ENCODE measurements around the gene CCDC85C. TPM values are rescaled to one million over a fixed set of nuclear protein-coding genes. Genes with fewer than 3 reads are reported as not detected.

CCDC85C gene
- total RNA-seq, 1 experiment from 2014 or later = 35.8 TPM

- ATAC-seq = peak; percentile 72
- Mint-ChIP-seq H3K27ac (no peak overlapping the region), H3K27me3 (ENCODE audit: low read depth) (no peaks in the 10 kb centered on the region), H3K4me3 (no peak overlapping the region), H3K9me3 (no peaks in the 10 kb centered on the region), H3K36me3 (no peaks in the 10 kb centered on the region), H3K4me1 (peaks cover 19% of the 10 kb centered on the region)
- no peak for TF ChIP-seq TP53 (CRISPR knock-in tag; IDR thresholded peaks at IDR 0.05)
- peak; percentile 98 for TF ChIP-seq CTCF (IDR thresholded peaks at IDR 0.05)
- POLR2A ChIA-PET = no interaction called here
- DNase-seq (ENCODE audit: low spot score) = peak; percentile 88
- CTCF ChIA-PET = interaction anchor here (0.6 to 0.7 kb wide), 8 partner anchors 75 to 199 kb away, joined by 3 to 5 read pairs (median 3); no protein-coding TSS in a partner anchor
Measured at GRCh38 chr14:99518441-99519346, 85.3 kb downstream of the CCDC85C start.

- ATAC-seq (no peak), DNase-seq (ENCODE audit: low spot score) (no peak)
- TF ChIP-seq CDX4 (CRISPR knock-in tag; IDR thresholded peaks at IDR 0.05; ENCODE audit: borderline replicate concordance) (no peak), CREM (CRISPR knock-in tag; IDR thresholded peaks at IDR 0.05) (no peak), ZNF138 (CRISPR knock-in tag; conservative IDR thresholded peaks at IDR 0.05) (no peak), NFE2L1 (CRISPR knock-in tag; IDR thresholded peaks at IDR 0.05) (no peak), ZNF281 (CRISPR knock-in tag; IDR thresholded peaks at IDR 0.05) (no peak), TCF7 (CRISPR knock-in tag; IDR thresholded peaks at IDR 0.05; ENCODE audit: low read depth) (no peak), SMAD3 (CRISPR knock-in tag; IDR thresholded peaks at IDR 0.05; ENCODE audit: borderline replicate concordance) (no peak), ZNF512 (CRISPR knock-in tag; IDR thresholded peaks at IDR 0.05; ENCODE audit: borderline replicate concordance) (no peak)
- Mint-ChIP-seq H3K36me3 (no peaks in the 10 kb centered on the region), H3K4me3 (no peak overlapping the region), H3K27ac (no peak overlapping the region), H3K4me1 (peaks cover 11% of the 10 kb centered on the region), H3K9me3 (no peaks in the 10 kb centered on the region), H3K27me3 (ENCODE audit: low read depth) (no peaks in the 10 kb centered on the region)
- POLR2A ChIA-PET = no interaction called here
- CTCF ChIA-PET = interaction anchor here (0.5 to 1.7 kb wide), 9 partner anchors 20 to 169 kb away, joined by 3 to 5 read pairs (median 3); partner anchors contain the start of genes CCNK and SETD3
Measured at GRCh38 chr14:99517643-99518381, 86.2 kb downstream of the CCDC85C start.

GRCh38 chr14:99516871-99517642 lies 87.0 kb downstream of the CCDC85C start:
- H3K36me3 Mint-ChIP-seq = no peaks in the 10 kb centered on the region
- CTCF ChIA-PET = interaction anchor here (0.7 to 1.7 kb wide), 8 partner anchors 20 to 139 kb away, joined by 3 to 5 read pairs (median 4); partner anchors contain the start of genes CCNK and SETD3
- ATAC-seq (no peak), DNase-seq (ENCODE audit: low spot score) (peak; percentile 29)
- no peak overlapping the region for H3K4me3 Mint-ChIP-seq
- H3K27me3 Mint-ChIP-seq (ENCODE audit: low read depth) = no peaks in the 10 kb centered on the region
- H3K27ac Mint-ChIP-seq = no peak overlapping the region
- POLR2A ChIA-PET = no interaction called here
- H3K4me1 Mint-ChIP-seq = peaks cover 6% of the 10 kb centered on the region; the same call in 1 of the 2 replicates
- no peaks in the 10 kb centered on the region for H3K9me3 Mint-ChIP-seq
- TF ChIP-seq ZNF317 (CRISPR knock-in tag; IDR thresholded peaks at IDR 0.05; ENCODE audit: borderline replicate concordance, low read depth) = no peak
- TF ChIP-seq ZMAT4 (CRISPR knock-in tag; IDR thresholded peaks at IDR 0.05) = no peak
- TF ChIP-seq ERG (CRISPR knock-in tag; IDR thresholded peaks at IDR 0.05) = no peak
- no peak for TF ChIP-seq CBFB (CRISPR knock-in tag; IDR thresholded peaks at IDR 0.05; ENCODE audit: low read depth)
- no peak for TF ChIP-seq ZSCAN18 (CRISPR knock-in tag; IDR thresholded peaks at IDR 0.05)
